NCI-H1092 (cell line): ENCODE measurements around the gene SMCO2.
"Not testable (repeated sequence)": the region's sequence is repeated elsewhere in the genome, so short reads cannot be mapped to it uniquely, and the experiment has no call there.

ENCODE experiments used
- DNase-seq: peaks from one replicate; lab custom pipeline; 2025; lab: John Stamatoyannopoulos, UW

SMCO2 gene

DNA sequence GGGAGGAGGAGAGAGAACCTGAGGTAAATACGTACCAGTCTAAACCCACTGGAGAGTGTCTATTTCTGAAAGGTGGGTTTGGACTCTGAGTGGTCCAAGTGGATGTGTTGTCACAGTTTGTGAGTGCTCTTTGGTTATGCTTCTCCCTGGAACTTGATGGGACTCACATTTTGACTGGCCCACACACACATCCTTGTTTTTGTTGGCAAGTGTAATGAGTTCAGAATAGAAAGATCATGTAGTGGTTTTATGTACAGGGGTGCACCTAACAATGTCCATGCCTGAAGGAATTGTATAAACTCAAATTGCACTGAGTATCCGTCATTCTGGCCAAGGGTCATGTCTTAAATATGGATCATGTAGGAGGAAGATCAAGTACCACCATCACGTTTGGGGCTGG, 82.3 kb downstream of the SMCO2 start:
- DNase-seq: no peak

DNA sequence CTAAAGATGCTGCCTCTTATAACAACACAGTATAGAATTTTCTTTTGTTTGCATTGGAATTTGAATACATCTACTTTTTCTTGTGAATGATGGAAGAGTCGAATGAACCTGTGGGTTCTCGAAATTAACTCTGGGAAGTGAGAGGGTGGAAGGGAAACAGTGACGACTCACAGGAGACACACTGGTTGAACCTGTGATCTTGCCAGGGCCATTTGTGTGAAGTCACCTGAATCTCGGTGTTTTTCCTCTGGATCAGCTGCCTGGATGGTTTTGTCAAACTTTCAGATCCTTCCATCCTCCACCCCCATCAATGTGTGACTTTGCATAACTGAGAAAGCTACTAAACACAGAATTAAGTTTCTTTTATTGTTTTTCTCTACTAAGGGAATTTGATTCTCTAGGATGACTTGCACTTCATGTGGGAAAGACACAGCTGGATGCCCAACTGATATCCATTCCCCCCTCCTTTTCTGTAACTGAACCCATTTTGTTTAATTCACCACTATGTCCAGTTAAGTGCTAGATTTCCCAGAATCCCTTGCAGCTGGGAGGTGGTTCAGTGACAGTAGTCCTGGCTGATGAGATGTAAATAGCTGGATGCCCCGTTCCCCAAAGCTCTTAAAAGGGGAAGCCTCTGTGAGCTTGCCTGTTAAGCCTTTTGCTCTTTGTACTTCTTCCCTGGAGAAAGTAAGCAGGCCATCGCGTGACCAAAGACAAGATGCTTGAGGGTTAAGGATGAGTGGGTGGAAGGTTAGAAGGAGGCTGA, 83.8 kb downstream of the SMCO2 start:
- DNase-seq: no peak

DNA sequence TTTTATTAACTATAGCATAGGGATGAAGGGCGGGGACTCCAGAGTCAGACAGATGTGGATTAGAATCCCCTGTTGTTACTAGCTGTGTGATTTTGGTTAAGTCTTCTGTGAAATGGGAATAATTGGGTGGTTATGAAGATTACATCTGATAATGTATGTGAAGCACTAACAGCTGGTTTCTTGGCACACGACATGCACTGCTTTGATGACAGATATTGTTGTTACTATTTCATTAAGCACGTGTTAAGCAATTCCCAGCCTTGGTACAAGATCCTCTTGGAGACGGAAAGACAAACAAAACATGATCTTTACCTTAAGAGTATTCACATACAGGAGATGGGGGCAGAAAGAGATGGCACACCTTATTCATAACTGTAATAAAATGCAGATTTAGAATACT, 85.4 kb downstream of the SMCO2 start:
- DNase-seq: no peak

DNA sequence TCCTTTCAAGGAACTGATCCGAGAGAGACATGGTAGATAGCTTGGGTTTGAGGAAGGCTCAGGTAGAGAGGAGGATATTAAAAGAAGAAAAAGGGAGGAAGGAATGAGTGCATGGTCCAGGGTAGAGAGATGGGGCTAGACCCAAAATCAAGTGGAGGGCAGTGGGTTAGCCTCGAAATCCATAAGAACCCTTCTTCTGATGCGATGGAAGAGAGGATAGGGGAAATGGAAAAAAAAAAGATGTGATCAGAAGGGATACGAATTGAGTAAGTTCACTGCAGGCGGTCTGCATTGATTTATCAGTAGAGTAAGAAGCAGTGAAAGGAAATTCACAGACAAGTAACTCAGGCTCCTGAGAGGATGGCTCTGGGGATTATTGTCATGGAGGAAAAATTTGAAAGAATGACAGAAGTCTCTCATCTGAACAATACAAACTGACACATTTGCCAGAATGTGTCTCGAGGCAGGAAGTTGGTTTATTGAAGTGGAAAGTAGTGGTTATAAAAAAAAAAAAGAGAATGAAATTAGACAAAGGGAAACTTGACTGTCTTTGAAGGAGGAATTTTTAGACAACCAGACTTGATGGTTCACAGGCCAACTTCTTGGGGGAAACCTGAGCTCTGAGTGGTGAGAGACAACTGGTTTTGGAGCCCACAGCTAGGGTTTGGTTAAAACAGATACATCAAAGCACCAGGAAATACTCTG, 87.7 kb downstream of the SMCO2 start:
- DNase-seq: no peak

DNA sequence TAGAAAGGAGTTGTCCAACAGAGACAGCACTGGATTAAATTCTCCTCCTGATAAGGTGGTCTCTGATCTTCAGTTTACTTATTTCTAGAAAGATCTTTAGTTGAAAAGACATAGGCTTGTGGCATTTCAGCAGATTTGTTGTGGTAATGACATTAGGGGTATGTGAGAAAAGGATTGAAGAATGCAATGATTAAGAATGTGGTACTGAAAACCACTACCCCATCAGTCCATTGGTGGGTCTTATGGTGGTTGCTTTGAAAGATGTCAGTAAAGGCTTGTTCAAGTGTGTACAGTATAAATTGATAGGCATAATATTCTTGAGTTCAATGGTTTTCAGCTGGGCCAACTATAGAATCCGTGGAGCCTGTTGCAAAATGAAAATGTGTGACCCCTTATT, 88.2 kb downstream of the SMCO2 start:
- DNase-seq: no peak

DNA sequence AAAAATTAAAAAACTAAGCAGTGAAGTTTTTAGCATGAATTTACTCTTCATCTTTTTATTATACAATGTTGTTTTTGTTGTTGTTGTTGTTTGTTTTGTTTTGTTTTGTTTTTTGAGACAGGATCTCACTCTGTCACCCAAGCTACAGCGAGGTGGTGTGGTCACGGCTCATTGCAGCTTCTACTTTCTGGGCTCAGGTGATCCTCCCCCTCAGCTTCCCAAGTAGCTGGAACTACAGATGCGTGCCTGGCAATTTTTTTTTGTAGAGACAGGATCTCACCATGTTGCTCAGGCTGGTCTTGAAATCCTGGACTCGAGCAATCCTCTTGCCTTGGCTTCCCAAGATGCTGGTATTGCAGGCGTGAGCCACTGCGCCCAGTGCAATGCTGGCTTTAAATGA, 88.8 kb downstream of the SMCO2 start:
- no peak for DNase-seq

DNA sequence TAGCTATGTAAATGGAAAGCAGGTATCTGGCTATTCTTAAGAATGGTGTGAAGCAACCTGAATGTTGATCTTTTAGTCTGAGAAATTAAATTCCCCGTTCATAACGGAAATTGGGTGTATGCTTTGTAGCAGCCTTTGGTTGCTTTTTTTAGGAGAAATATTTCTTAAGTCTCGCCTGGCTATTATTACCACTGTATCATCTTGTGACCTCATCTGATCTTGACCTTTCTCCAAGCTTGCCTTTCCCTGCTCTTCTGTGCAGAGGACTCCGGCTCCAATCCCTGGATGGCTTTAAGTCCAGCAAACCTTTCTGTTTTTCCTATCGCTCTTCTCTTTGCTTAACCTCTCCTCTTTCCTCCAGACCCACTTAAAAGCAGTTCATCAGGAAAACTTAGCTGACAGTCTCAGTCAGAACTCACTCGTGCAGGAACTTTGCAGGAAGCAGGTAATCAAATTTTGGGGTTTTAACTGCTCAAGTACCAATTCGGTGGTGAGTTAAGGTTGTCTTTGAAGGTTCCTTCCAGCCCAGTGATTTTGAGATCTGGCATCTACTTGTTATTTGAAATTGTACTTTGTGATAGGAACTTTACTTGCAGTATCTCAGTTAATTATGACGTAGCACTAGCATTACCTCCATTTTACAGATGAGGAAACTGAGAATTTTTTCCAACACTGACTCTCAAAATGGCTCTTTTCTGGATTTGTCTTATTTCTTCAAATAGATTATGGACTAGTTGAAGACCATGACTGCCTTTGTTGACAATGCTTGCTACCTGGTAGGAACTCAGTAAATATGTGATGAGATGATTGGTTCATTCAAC, 91.5 kb downstream of the SMCO2 start:
- no peak for DNase-seq

DNA sequence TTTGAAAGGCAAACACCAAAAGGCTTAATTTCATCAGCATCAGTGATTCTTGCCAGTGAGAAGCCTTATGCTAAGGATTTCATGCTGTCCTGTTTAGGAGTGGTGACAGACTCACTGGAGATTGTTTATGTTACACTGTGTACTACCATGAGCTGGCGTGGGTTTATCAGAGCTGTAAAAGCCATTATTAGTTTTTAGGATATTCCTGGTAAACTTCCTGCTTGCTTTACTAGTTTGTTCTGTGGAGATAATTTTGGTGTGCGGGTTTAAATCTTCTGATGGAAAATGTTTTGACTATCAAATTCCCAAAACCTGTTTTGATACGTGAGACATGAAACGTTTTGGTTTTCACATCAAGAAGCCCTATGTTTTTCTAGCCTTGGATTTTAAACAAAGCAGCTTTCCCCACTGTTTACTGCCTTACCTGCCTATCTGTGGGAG, 92.7 kb downstream of the SMCO2 start:
- no peak for DNase-seq

DNA sequence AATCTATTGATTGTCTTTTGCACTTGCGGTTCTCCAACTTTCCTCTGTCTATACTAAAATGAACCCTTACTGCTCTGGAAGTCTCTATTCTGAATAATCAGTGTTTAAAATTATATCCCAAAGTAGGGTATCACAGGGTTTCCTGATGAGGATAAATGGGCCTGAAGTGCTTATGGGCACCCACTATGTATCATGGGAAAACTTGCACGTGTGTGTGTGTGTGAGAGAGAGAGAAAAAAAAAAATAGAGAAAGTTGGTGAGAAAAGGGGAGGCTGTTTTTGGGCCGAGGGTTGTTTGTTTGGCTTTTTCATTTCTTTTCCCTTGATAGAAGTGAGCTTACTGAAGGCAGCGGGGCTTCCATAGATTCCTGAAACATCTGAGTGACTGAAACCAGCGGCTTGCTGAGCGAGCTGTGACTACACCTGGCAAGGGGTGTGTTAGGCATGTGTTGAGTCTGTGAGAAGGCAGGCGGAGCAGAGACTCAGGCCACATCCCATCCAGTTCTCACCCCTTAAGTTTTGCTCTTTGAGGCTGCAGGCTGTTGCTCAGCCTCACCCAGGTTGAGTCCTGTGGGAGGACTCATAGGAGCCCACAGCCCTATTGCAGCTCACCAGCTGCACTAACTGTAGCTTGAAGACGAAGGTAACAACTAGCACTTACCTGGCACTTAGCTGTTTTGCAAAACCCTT, 94.6 kb downstream of the SMCO2 start:
- no peak for DNase-seq

DNA sequence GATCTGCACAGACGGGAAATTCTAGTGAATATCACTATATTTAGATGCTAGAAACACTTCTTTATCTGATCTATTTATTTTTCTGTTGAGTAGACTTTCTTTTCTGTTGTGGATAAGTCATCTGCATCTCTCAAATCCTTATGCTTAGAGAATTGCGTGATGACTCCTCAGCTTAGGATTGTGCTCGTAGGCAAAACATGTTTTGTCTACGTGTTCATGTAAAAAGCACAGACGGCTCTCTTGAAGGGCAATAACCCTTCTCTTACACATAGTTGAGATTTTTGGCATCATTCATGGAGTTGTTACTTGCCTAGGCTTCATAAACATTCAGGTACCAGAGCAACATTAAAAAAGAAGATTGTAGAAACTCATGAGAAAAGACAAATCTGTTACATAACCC, 96.1 kb downstream of the SMCO2 start:
- DNase-seq: no peak

DNA sequence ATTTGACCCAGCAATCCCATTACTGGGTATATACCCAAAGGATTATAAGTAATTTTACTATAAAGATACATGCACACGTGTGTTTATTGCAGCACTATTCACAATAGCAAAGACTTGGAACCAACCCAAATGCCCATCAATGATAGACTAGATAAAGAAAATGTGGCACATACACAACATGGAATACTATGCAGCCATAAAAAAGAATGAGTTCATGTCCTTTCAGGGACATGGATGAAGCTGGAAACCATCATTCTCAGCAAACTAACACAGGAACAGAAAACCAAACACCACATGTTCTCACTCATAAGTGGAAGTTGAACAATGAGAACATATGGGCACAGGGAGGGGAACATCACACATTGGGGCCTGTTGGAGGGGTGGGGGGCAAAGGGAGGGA, 98.3 kb downstream of the SMCO2 start:
- not testable (repeated sequence) for DNase-seq

DNA sequence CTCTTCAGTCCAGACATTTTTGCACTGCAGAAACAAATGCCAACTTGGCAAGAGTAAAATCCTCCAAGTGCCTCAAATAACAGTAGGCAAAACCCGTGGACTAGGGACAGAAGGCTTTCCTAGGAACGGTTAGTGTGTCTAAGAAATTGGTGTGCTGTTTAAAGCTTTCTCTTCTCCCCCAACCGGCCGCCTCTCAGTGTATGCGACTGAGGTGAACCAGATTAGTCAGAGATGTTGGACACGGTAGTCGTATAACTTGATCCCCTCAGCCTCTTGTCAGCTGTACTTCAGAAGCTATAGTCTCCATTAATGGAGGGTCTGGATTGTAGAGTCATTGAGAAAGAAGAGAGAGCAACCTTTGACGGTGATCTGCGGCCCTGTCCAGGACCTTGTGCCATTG, 99.1 kb downstream of the SMCO2 start:
- DNase-seq: no peak

DNA sequence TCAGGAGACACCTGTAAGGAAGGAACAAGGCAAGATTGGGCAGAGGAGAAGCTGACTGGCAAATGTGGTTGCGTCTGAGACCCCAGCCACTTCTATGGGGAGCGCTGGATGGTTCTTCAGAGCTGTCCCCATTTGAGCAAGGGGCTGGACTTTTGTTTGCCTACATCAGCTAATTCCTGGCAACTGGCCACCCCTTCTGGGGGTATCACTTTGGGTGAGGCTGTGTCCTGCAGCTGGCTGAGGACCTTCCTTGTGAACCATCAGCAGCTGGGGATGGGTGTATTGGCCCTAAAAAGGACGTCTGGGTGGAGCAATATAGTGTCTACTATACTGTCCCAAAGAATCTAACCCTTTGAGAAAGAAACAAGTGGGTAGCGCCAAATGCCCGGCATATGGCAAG, 101.1 kb downstream of the SMCO2 start:
- DNase-seq: no peak

DNA sequence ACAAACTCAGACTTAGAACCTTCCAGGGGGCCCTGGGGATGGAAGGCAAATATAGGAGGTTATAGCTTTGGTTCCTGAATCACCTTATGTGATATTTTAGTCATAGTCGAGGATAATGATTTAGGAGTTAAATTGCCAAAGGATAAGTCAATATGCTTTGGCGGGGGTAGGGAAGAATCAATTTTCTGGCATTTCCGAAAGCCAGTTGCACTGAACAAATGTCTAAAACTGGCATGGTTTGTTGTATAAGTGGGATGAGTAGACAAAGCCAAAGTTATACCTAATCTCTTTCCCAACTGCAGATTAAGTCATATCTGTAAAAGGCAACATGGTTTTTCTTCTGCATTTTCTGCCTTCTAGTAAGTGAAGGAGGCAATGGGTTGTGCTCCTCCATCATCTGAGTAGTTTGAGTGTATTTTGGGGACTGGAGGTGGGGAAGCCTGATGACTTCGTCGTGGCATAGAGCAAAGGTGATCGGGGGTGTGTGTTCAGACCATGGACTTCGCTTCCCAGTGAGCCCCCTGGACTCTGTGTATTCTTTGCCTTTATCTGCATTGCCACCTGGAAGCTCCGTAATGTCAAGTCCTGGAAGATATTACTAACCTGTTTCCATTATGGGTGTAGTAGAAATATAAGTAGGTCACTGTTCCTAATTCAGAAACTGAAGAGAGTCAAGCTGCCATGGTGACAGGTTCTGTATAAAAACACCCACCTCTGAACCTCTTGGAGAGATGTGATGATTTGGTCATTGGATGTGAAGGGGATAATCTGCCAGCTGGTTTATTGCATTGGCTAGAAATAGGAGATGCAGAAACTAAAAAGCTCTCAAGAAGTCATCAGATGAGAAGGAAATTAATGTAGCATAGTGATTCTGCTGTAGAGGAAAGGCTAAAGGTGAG, 102.0 kb downstream of the SMCO2 start:
- no peak for DNase-seq

DNA sequence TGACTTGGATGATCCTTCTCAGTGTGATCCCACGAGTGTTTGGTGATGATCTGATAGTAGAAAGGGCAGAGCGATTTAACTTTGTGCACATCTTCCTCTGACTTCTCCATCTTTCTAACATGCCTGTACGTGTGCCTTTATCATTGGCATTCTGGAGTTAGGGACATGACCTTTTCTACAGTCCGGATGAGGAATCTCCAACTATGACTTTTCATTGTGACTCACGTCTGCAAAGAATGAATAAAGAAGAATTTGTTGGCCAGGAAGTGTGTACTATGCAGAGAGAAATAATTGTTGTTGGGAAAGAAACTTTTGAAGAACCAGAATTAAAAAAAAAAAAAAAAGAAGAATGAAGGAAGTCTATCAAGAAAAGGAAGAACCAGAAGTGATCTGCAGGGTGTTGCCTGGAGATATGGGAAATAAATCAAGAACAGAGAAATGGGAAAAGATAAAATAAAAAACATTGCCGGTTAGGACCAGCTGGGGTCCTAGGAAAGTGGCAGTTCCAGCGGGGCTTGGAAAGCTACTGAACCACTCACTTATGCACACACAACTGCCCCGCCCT, 102.8 kb downstream of the SMCO2 start:
- DNase-seq: no peak

DNA sequence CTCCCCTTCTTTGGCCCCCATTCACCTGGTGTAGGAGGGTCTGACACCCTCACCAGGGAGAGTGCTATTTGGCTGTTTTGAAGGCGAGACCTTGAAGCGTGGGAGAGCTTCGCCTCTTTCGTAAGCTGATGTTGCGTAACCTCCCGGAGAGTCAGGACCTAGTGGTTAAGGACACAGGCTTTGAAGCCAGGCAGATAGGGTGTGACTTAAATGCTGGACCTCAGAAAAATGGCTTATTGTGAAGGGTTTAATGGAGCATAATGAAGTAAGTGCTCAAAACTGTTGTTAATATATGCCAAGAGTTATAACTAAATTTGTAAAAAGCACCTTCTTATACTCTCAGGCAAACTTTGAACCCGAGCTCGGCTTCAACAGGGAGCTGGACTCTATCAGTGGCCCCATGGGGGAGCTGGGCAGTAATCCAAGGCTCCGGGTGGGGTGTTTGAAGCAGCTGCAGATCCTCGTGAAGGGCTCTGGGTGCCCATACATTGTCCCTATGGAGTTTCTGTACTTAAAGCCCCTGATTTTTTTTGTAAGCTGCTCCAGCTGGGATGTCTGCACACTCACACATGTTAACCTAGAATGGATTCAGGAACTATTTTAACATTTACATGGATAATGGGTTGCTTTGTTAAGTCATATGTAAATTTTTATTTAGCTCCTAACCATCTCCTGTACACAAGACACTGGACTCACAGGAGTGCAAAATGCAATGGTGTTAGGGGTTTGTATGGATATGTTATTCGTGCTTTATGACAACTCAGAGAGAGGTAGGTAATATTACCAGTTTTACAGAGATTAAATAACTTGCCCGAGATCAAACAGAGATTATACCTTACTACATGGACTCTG, 103.5 kb downstream of the SMCO2 start:
- DNase-seq: peak; percentile 16

DNA sequence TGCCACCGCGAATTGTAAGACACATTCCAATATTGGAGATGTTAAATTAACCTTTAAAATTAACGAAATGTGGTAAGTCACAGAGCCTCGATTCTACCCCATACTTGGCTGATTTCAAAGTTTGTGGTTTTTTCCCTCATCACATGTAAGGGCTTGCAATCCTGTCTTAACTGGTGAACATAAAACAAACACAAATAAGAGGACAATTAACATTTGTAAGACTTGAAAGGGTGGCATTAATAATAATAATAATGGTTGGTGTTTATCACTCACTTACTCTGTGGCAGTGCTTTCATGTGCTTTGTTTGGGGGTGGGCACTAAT, 104.1 kb downstream of the SMCO2 start:
- no peak for DNase-seq

DNA sequence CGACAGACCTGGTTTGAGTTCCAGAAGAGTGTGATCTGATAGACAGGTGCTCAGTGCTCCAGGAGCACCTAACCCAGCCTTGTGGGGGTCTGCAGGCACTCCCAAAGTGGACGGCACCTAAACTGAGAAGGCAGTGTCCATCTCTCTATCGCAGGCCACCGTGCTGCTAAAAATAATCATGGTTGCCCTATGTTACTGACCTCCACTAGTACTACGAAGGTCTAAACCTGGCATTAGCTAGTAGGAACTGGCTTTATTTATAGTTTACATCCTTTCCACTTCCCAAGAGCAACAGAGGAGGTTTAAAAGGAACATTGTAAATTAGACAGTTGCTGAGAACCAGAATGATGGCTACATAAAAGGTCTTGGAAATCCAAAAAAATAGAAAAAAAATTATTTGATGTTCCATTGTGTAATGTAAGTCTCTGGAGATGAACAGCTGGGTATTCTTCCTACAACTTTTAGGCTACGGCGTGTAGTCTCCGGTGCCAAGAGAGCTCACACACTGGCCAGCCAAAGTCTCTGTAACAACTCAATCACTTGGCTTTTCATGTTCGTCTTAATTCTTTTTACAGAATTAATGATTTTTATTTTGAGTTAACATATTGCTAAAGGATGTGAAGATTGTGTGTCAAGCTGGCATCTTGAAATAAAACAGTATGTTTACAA, 104.8 kb downstream of the SMCO2 start:
- DNase-seq: no peak
